Esophagus squamous epithelium (tissue), 4 donors: Measurements from ENCODE around the gene SUSD2.

Source experiments
- CTCF ChIP-seq, 6 experiments: fragments of 450-650 bp in 4 of 6; fragments of 200-600 bp in 2 of 6; sonication (generic) in 2 of 6; IDR thresholded peaks; one replicate each; pipeline ENCODE4 v1.5.1; 2016 to 2019; ENCODE audit warnings: antibody characterized with exemption in 6 of 6, mild to moderate bottlenecking in 4 of 6, moderate library complexity in 4 of 6
- POLR2A ChIP-seq, 4 donors: fragments of 450-650 bp; IDR thresholded peaks; one replicate each; pipeline ENCODE4 v1.6.1; 2017; ENCODE audit warnings: antibody characterized with exemption in 4 of 4, mild to moderate bottlenecking in 4 of 4, moderate library complexity in 3 of 4

DNA sequence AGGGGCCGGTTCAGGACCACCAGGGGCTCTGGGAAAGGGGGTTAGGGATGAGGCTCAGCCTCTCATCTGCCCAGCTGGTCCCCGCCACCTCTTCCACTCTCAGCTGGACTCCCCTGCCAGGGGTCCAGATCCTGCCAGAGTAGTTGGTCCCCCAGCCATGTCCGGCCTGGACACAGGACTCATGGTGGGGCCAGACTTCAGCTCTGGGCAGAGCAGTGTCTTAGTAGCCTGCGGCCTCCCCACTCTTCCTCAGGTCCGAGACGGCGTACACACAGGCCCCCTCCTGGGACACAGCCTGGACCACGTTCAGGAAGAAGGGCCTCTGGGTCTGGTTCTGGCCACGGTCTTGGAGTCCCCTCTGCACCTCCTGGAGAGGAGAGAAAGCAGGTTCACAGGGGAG lies 38.5 kb downstream of the SUSD2 start:
- no peak for TF ChIP-seq CTCF (IDR thresholded peaks at IDR 0.05)
- TF ChIP-seq POLR2A (IDR thresholded peaks at IDR 0.05): no peak
